ENCODE data around the gene GPR148.

Gene GPR148

DNA sequence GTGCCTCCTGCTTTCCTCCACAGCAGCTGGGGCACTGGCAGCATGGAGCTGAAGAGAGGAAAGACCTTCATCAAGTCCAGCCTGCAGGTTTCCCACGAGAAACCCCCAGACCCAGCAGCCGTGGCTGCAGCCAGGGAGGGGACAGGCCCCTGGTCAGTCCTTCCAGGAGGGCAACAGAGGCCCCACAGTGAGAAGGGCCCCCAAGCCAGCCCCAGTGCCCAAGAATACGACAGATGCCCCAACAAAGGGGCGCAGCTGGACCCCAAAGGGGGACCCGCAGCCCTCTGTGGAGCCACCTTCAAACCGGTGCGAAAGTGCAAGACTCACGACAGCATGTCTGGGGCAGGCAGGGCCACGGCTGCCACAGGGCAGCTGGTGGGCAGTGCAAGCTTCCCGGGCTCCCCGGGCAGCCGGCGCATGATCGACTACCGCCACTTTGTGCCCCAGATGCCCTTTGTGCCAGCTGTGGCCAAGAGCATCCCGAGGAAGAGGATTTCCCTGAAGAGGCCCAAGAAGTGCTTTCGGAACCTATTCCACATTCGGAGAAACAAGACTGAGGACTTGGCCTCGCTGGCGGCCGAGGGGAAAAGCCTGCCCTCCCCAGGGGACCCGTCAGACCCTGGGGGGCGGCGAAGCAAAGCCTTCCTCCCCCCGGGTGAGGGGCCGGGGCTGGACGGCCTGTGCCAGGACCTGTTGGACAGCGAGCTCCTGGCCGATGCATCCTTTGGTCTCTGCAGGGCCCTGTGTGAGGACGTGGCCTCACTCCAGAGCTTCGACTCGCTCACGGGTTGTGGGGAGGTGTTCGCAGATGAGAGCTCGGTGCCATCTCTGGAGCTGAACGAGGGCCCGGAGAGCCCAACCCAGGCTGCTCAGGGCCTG is 33.4 kb downstream of the GPR148 start:
- H3K27me3 ChIP-seq (replicated peaks; ENCODE audit: control insufficient read depth, insufficient read depth, low read length), result peaks cover 2% of the 10 kb centered on the region
- H3K36me3 ChIP-seq (ENCODE audit: control insufficient read depth, insufficient read depth, low read length), result no peaks in the 10 kb centered on the region
- TF ChIP-seq, protein P1, sequence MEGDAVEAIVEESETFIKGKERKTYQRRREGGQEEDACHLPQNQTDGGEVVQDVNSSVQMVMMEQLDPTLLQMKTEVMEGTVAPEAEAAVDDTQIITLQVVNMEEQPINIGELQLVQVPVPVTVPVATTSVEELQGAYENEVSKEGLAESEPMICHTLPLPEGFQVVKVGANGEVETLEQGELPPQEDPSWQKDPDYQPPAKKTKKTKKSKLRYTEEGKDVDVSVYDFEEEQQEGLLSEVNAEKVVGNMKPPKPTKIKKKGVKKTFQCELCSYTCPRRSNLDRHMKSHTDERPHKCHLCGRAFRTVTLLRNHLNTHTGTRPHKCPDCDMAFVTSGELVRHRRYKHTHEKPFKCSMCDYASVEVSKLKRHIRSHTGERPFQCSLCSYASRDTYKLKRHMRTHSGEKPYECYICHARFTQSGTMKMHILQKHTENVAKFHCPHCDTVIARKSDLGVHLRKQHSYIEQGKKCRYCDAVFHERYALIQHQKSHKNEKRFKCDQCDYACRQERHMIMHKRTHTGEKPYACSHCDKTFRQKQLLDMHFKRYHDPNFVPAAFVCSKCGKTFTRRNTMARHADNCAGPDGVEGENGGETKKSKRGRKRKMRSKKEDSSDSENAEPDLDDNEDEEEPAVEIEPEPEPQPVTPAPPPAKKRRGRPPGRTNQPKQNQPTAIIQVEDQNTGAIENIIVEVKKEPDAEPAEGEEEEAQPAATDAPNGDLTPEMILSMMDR (IDR thresholded peaks at IDR 0.05; ENCODE audit: insufficient read depth, low read length, poor library complexity, severe bottlenecking), result no peak

DNA sequence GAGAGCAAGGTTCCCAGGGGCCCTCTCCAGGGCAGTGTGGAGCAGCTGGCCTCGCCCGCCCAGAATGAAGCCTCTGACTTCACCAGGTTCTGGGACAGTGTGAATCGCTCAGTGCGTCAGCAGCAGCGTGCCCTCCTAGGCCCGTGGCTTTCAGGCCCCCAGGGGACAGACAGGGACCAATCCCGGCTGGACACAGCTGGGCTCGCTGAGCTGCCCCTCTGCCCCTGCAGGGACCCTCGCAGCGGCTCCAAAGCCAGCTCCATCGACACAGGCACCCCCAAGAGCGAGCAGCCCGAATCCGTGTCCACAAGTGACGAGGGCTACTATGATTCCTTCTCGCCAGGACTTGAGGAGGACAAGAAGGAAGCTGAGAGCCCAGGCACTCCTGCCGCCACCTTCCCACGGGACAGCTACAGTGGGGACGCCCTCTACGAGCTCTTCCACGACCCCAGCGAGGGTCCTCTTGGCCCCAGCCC is 34.1 kb downstream of the GPR148 start:
- no peak for DNase-seq (ENCODE audit: extremely low read depth, insufficient read length)

More for the DNA sequence above, 33.4 kb downstream of the GPR148 start:
- no peak overlapping the region for H3K4me3 ChIP-seq (replicated peaks; ENCODE audit: low read depth, low read length)
- DNase-seq (ENCODE audit: extremely low read depth, insufficient read length), result no peak

DNA sequence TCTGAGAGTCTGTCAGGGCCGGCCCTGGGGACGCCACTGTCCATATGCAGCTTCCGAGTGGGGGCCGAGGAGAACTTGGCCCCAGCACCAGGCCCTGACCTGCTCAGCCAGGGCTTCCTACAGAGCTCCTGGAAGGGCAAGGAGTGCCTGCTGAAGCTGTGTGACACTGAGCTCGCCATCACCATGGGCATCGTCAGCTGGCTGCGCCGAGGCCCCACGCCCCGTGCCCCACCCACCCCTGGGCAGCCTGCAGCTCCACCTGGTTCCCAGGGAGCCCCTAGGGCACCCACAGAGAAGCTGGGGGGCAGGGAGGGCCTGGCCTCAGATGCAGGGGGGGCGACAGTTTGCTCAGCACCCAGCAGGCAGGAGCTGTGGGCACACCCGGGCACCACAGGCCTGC is 34.5 kb downstream of the GPR148 start:
- TF ChIP-seq, protein P1 (IDR thresholded peaks at IDR 0.05; ENCODE audit: insufficient read depth, low read length, poor library complexity, severe bottlenecking), result no peak
- no peak overlapping the region for H3K4me3 ChIP-seq (replicated peaks; ENCODE audit: low read depth, low read length)
- peaks cover 1% of the 10 kb centered on the region for H3K27me3 ChIP-seq (replicated peaks; ENCODE audit: control insufficient read depth, insufficient read depth, low read length)

More for the DNA sequence above, 34.1 kb downstream of the GPR148 start:
- Histone ChIP-seq H3K4me3 (replicated peaks; ENCODE audit: low read depth, low read length) (no peak overlapping the region), H3K36me3 (ENCODE audit: control insufficient read depth, insufficient read depth, low read length) (no peaks in the 10 kb centered on the region), H3K27me3 (replicated peaks; ENCODE audit: control insufficient read depth, insufficient read depth, low read length) (peaks cover 1% of the 10 kb centered on the region)
- TF ChIP-seq, protein P1 (IDR thresholded peaks at IDR 0.05; ENCODE audit: insufficient read depth, low read length, poor library complexity, severe bottlenecking), result no peak

DNA sequence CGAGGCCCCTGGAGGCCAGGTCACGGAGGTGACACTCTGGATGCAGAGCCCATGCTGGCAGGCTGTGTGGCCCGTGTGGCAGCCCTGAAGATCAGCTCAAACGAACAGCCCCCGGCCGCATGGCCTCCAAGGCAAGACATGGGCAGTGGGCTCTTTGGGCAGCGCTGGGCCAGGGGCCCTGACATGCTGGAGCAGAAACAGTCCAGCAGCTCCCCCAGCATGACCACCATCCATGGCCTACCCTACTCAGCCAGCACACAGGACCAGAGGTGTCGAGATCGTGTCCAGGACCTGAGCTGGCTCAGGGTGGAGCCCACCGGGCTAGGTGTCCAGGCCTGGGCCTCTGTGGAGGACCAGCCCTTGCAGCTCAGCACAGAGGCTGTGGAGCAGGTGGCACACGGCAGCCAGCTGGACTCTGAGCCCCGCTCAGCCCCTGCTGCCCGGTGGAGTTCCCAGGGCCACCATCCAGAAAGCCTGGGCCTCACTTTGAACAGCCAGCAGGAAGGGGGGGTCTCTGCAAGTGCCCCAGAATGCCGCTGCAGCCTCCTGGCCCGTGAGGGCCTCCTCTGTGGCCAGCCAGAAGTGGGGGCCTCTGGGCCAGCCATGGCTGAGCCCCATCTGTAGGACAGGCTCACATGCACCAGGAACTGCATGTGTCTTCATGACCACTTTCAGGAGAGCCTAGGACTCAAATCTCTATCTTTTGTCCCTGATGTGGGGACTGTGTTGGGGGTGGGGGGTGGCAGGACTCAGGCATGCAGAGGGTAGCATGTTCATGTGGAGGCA is 35.4 kb downstream of the GPR148 start:
- DNase-seq (ENCODE audit: extremely low read depth, insufficient read length), result no peak
- TF ChIP-seq, protein P1 (IDR thresholded peaks at IDR 0.05; ENCODE audit: insufficient read depth, low read length, poor library complexity, severe bottlenecking), result no peak
- H3K27me3 ChIP-seq (replicated peaks; ENCODE audit: control insufficient read depth, insufficient read depth, low read length), result peaks cover 1% of the 10 kb centered on the region

More for the DNA sequence above, 34.5 kb downstream of the GPR148 start:
- no peak for DNase-seq (ENCODE audit: extremely low read depth, insufficient read length)
- no peaks in the 10 kb centered on the region for H3K36me3 ChIP-seq (ENCODE audit: control insufficient read depth, insufficient read depth, low read length)

DNA sequence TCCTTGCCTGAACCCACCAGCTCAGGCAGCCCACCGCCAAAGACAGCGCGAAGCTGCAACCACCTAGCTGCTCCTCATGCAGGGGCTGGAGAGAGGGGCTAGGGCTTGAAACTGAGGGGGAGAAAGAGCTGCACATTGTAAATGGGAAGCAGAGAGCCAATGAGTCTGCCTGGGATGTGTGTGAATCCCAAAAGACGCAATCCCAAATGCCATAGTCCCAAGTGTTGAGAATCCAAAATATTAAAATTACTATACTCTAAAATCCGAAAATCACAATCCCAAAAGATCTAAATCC is 35.9 kb downstream of the GPR148 start:
- no peak for DNase-seq (ENCODE audit: extremely low read depth, insufficient read length)
- Histone ChIP-seq H3K27me3 (replicated peaks; ENCODE audit: control insufficient read depth, insufficient read depth, low read length) (peaks cover 1% of the 10 kb centered on the region), H3K36me3 (ENCODE audit: control insufficient read depth, insufficient read depth, low read length) (no peaks in the 10 kb centered on the region), H3K4me3 (replicated peaks; ENCODE audit: low read depth, low read length) (no peak overlapping the region)
- TF ChIP-seq, protein P1 (IDR thresholded peaks at IDR 0.05; ENCODE audit: insufficient read depth, low read length, poor library complexity, severe bottlenecking), result no peak

More for the DNA sequence above, 35.4 kb downstream of the GPR148 start:
- Histone ChIP-seq H3K4me3 (replicated peaks; ENCODE audit: low read depth, low read length) (no peak overlapping the region), H3K36me3 (ENCODE audit: control insufficient read depth, insufficient read depth, low read length) (no peaks in the 10 kb centered on the region)

All from GM06990 (cell line).